ENCODE data around the gene RBCK1. TPM values are rescaled to one million over a fixed set of nuclear protein-coding genes. Genes with fewer than 3 reads are reported as not detected.

The RBCK1 gene
- total and polyA plus RNA-seq, 9 of the 15 experiments (the other 6 are each of a cell fraction or from before 2014, with no cell fraction given), result 5.9 to 59.3 (median 26.5) TPM

DNA sequence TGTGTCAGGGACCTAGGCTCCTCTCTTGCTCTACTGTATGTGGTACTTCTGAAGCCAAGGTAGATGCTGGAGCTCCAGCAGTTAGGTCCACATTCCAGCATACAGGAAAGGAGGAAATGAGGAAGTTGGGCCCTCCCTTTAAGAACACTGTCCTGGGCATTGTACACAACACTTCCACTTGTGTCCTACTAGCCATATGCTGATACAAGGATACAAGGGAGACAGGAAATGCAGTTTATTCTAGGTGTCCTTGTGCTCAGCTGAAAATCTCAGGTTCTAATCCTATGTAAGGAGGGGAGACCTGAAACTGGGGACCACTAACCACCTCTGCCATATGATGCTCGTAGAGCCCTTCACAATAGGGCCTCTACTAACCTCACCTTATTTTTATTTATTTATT is 23.4 kb upstream of the RBCK1 start:
- H3K9ac ChIP-seq (ENCODE audit: insufficient read depth in 1 of 2, low read depth in 2 of 2, low read length in 2 of 2), result no peak overlapping the region; a peak in 1 of 4 replicates
- TF ChIP-seq TEAD4 (IDR thresholded peaks at IDR 0.05; ENCODE audit: low read length) (0 out of 2 replicates have a peak, but pooled peaks have one; percentile 7), TEAD4 (CRISPR knock-in tag; IDR thresholded peaks at IDR 0.05; ENCODE audit: borderline replicate concordance) (no peak), PHB (CRISPR knock-in tag; IDR thresholded peaks at IDR 0.05) (no peak), MEIS2 (IDR thresholded peaks at IDR 0.05; ENCODE audit: partially characterized antibody) (no peak), CTBP1 (IDR thresholded peaks at IDR 0.05; ENCODE audit: borderline replicate concordance) (peak; percentile 18; the same call in 1 of the 2 replicates), DMBX1 (CRISPR knock-in tag; IDR thresholded peaks at IDR 0.05; ENCODE audit: borderline replicate concordance) (0 out of 2 replicates have a peak, but pooled peaks have one; percentile 25), SUPT5H (IDR thresholded peaks at IDR 0.05) (0 out of 2 replicates have a peak, but pooled peaks have one; percentile 10), POLR2A (conservative IDR thresholded peaks at IDR 0.05) (peak; percentile 35; the same call in 1 of the 2 replicates)
- TF ChIP-seq, protein P1, sequence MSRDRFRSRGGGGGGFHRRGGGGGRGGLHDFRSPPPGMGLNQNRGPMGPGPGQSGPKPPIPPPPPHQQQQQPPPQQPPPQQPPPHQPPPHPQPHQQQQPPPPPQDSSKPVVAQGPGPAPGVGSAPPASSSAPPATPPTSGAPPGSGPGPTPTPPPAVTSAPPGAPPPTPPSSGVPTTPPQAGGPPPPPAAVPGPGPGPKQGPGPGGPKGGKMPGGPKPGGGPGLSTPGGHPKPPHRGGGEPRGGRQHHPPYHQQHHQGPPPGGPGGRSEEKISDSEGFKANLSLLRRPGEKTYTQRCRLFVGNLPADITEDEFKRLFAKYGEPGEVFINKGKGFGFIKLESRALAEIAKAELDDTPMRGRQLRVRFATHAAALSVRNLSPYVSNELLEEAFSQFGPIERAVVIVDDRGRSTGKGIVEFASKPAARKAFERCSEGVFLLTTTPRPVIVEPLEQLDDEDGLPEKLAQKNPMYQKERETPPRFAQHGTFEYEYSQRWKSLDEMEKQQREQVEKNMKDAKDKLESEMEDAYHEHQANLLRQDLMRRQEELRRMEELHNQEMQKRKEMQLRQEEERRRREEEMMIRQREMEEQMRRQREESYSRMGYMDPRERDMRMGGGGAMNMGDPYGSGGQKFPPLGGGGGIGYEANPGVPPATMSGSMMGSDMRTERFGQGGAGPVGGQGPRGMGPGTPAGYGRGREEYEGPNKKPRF (IDR thresholded peaks at IDR 0.05; ENCODE audit: low read depth, low read length), result no peak
- ATAC-seq (no peak), FAIRE-seq (no peak), DNase-seq (ENCODE audit: extremely low read depth in 1 of 4, low spot score in 3 of 4) (no peak)
- in situ Hi-C loops (cut with MboI) (no loop called here), intact Hi-C loops (cut with micrococcal nuclease) (no loop called here)
- H4K20me1 ChIP-seq (replicated peaks; ENCODE audit: control insufficient read depth, insufficient read depth, low read length), result peaks cover 11% of the 10 kb centered on the region
- H3K9me1 ChIP-seq (ENCODE audit: control insufficient read depth, insufficient read depth, low read length), result no peaks in the 10 kb centered on the region
- CTCF ChIA-PET (ENCODE audit: low intra/inter-chr PET ratio), result no interaction called here
- POLR2A ChIA-PET, result interaction anchor here (0.6 to 9.2 kb wide), 6 partner anchors 8 to 287 kb away, joined by 3 to 100 read pairs (median 12); no protein-coding TSS in a partner anchor
- H3K79me2 ChIP-seq (ENCODE audit: control insufficient read depth, insufficient read depth, low read length), result peaks cover 85% of the 10 kb centered on the region
- peaks cover 16 to 22% of the 10 kb centered on the region in 2 experiments; a peak in 4 of 5 replicates for H3K4me1 ChIP-seq (replicated peaks in 1 of 2; ENCODE audit: control insufficient read depth in 2 of 2, insufficient read depth in 2 of 2, low read length in 2 of 2)
- WGBS (ENCODE audit: insufficient coverage, low coverage, missing lambda C conversion rate), result 100% methylated on average over 1 of the region's 1 CpG
- peak overlapping the region; percentile 32; the same call in 1 of the 2 replicates for H3K4me2 ChIP-seq (ENCODE audit: insufficient read depth, low read length)
- H3K4me3 ChIP-seq, result no peak overlapping the region
- no peak overlapping the region for H2AFZ ChIP-seq (ENCODE audit: low read depth, low read length)
- peaks cover 64% of the 10 kb centered on the region for H3K36me3 ChIP-seq (ENCODE audit: control insufficient read depth, insufficient read depth, low read length)
- H3K9me3 ChIP-seq (replicated peaks; ENCODE audit: control insufficient read depth, insufficient read depth, low read depth, low read length), result no peaks in the 10 kb centered on the region
- H3K27ac ChIP-seq (ENCODE audit: extremely low read depth, low read depth, low read length), result peak overlapping the region; percentile 54; the same call in 1 of the 3 replicates
- H3K27me3 ChIP-seq (ENCODE audit: control insufficient read depth in 2 of 2, insufficient read depth in 2 of 2, low read length in 2 of 2), result no peaks in the 10 kb centered on the region
- no TSS peak for BruUV-seq (replicated peaks)
